GM06990 (cell line): Measurements from ENCODE around the gene NTRK3.

Source experiments
- DNase-seq: peaks from one replicate; pipeline ENCODE4 v3.0.0-alpha.2; 2011; ENCODE audit not compliant: insufficient read length; ENCODE audit errors: extremely low read depth
- H3K27me3 ChIP-seq: replicated peaks from 2 replicates; pipeline ENCODE4 v1.6.0; 2011; ENCODE audit warnings: low read length; ENCODE audit not compliant: control insufficient read depth, insufficient read depth
- H3K36me3 ChIP-seq: 2 replicates; pipeline ENCODE4 v1.5.1; 2011; ENCODE audit warnings: low read length; ENCODE audit not compliant: control insufficient read depth, insufficient read depth
- H3K4me3 ChIP-seq: replicated peaks from 2 replicates; pipeline ENCODE4 v1.5.1; 2011; ENCODE audit warnings: low read depth, mild to moderate bottlenecking, control low read depth, low read length
- TF ChIP-seq, protein P1 (sequence below): IDR thresholded peaks from 2 replicates; pipeline ENCODE4 v1.5.1; 2011; ENCODE audit warnings: low read length, control low read depth, mild to moderate bottlenecking, inconsistent platforms; ENCODE audit not compliant: insufficient read depth, poor library complexity, severe bottlenecking

Gene NTRK3

DNA sequence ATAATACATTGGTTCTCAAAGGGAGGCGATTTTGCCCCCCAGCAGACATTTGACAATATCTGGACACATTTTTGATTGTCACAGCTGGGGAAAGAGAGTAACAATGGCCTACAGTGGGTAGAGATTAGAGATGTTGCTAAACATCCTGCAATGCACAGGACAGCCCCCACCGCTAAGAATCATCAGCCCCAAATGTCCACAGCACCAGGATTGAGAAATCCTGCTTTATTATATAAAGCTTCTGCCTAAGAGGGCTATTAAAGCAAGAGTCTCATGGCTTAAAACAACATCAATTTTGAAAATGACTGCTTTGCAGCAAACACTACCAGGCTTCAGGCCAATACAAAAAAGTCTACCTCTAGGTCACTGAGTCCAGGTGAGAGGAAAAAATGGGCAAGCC, 68.2 kb downstream of the NTRK3 start:
- TF ChIP-seq, protein P1, sequence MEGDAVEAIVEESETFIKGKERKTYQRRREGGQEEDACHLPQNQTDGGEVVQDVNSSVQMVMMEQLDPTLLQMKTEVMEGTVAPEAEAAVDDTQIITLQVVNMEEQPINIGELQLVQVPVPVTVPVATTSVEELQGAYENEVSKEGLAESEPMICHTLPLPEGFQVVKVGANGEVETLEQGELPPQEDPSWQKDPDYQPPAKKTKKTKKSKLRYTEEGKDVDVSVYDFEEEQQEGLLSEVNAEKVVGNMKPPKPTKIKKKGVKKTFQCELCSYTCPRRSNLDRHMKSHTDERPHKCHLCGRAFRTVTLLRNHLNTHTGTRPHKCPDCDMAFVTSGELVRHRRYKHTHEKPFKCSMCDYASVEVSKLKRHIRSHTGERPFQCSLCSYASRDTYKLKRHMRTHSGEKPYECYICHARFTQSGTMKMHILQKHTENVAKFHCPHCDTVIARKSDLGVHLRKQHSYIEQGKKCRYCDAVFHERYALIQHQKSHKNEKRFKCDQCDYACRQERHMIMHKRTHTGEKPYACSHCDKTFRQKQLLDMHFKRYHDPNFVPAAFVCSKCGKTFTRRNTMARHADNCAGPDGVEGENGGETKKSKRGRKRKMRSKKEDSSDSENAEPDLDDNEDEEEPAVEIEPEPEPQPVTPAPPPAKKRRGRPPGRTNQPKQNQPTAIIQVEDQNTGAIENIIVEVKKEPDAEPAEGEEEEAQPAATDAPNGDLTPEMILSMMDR = no peak
- H3K36me3 ChIP-seq = no peaks in the 10 kb centered on the region
- peaks cover 1% of the 10 kb centered on the region for H3K27me3 ChIP-seq
- no peak for DNase-seq
- H3K4me3 ChIP-seq = no peak overlapping the region

DNA sequence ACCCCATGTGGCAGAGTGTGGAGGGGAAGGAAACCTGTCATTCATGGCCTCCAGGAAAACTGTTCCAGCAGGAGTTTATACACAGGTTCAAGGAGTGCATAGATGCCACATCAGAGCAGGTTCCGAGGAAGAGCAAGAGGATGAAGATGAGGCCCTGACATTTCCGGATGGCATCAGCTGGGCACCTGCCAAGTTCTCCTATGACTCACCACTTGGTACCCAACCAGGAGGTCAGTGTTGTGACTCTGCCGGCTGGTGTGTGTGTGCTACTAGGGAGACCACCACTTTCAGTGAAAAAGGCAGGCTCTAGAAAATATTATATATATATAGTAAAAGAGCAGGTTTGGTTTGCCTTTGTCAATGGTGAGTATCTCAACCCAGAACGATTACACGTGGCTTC, 69.3 kb downstream of the NTRK3 start:
- TF ChIP-seq, protein P1 = no peak
- no peak for DNase-seq
- H3K27me3 ChIP-seq = peaks cover 1% of the 10 kb centered on the region
- no peak overlapping the region for H3K4me3 ChIP-seq
- H3K36me3 ChIP-seq = no peaks in the 10 kb centered on the region

DNA sequence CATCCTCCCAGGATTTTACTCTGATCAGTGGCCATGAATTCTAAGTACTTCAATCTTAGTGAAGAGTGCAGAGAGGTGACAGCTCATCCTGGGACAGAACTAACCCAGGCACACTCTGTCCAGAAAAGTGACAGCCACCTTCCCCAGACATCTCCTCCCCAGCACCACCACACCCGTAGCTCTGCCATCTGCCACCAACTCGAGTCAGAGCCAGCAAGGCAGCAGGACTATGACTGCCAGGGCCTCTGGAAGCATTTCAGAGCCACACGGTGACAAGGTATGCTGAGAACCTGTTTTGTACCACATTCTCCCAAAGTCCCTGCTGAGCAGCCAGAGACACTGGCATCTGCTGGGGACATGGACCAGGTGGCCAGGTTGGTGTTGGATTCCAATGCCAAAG, 71.0 kb downstream of the NTRK3 start:
- Histone ChIP-seq H3K36me3 (no peaks in the 10 kb centered on the region), H3K27me3 (peaks cover 1% of the 10 kb centered on the region), H3K4me3 (no peak overlapping the region)
- TF ChIP-seq, protein P1 = no peak
- DNase-seq = no peak

DNA sequence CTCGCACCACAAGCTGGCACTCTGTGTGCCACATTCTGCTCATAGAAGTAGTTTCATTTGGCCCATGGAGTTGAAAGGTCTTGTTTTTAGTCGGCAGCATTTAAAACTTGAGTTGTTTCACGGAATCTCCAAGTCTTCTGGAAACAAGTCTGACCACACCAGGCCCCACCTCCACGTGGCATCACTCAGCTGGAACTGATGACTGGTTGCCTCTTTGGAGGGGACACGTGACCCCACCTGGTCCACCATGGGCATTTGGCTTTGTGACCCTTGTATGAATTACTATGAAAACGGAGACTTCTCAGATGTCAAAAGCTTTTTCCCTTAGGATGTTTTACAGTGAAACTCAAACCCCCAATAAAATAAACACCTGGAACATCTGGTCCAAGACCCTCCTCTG, 74.9 kb downstream of the NTRK3 start:
- H3K27me3 ChIP-seq = no peaks in the 10 kb centered on the region; the same call in 1 of the 2 replicates
- DNase-seq = no peak
- H3K36me3 ChIP-seq = no peaks in the 10 kb centered on the region
- TF ChIP-seq, protein P1 = no peak
- no peak overlapping the region for H3K4me3 ChIP-seq

DNA sequence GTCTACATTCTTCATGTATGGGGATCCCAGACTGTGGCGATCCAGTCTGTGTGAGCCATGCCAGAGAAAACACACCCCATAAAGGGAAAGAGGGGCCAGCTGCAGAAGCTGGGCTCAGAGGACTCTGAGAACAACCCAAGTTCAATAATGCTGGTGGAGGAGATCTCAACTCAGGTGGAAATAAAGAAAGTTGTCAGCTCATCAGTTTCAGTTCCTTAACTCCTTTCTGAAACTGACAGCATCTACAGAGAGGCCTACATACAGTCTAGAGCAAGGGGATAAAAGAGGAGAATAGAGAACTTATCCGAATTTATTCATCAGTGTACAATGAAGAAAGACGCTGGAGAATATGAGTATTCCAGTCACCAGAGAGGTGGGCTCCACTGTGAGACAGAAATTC, 77.0 kb downstream of the NTRK3 start:
- Histone ChIP-seq H3K4me3 (no peak overlapping the region), H3K36me3 (no peaks in the 10 kb centered on the region), H3K27me3 (no peaks in the 10 kb centered on the region)
- TF ChIP-seq, protein P1 = no peak
- DNase-seq = peak; percentile 33

DNA sequence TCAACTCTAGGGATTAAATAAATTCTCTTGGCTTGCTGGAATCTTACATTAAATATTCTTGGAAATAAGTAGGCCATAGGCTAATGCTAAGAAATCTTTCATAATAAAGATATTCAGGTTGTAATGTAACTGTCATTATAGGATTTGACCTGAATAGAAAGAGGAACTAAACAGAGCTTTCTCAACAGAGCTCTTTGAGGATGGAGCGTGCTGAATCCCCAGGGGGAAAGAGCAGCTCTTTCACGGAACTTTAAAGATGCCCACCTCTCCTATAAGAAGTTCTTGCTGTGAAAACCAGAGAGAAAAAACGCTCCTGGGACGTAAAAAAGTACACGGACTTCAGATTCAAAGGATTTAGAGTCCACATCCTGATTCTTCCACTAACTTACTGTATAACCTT, 77.9 kb downstream of the NTRK3 start:
- TF ChIP-seq, protein P1 = no peak
- Histone ChIP-seq H3K4me3 (no peak overlapping the region), H3K27me3 (no peaks in the 10 kb centered on the region), H3K36me3 (no peaks in the 10 kb centered on the region)
- DNase-seq = no peak
